Neural progenitor cell (in vitro differentiated cells): ENCODE data around the gene IQGAP1. TPM values are rescaled to one million over a fixed set of nuclear protein-coding genes. Genes with fewer than 3 reads are reported as not detected.

Experiments used
- DNase-seq: peaks from one replicate; pipeline ENCODE4 v3.0.0-alpha.2; 2016; ENCODE audit warnings: low spot score
- H2AFZ ChIP-seq: fragments of 200-600 bp; sonication (generic); replicated peaks from 2 replicates; pipeline ENCODE4 v1.6.1; 2016; ENCODE audit warnings: antibody characterized with exemption
- H3F3A ChIP-seq: fragments of 200-600 bp; sonication (generic); 2 replicates; pipeline ENCODE4 v1.6.1; 2016; ENCODE audit warnings: antibody characterized with exemption, low read depth
- H3K27ac ChIP-seq: fragments of 200-600 bp; sonication (generic); 2 replicates; pipeline ENCODE4 v1.5.1; 2016; ENCODE audit warnings: mild to moderate bottlenecking
- H3K27me3 ChIP-seq: fragments of 200-600 bp; sonication (generic); 2 replicates; pipeline ENCODE4 v1.6.1; 2016; ENCODE audit warnings: mild to moderate bottlenecking, moderate library complexity
- H3K36me3 ChIP-seq: fragments of 200-600 bp; sonication (generic); 2 replicates; pipeline ENCODE4 v1.5.1; 2016
- H3K4me1 ChIP-seq: fragments of 200-600 bp; sonication (generic); 2 replicates; pipeline ENCODE4 v1.6.1; 2016; ENCODE audit warnings: mixed run types
- H3K4me2 ChIP-seq: fragments of 200-600 bp; sonication (generic); 2 replicates; pipeline ENCODE4 v1.6.1; 2016
- H3K4me3 ChIP-seq: fragments of 200-600 bp; sonication (generic); 2 replicates; pipeline ENCODE4 v1.5.1; 2016
- H3K79me2 ChIP-seq: fragments of 200-600 bp; sonication (generic); 2 replicates; pipeline ENCODE4 v1.6.1; 2016; ENCODE audit warnings: low read depth
- H3K9ac ChIP-seq: fragments of 200-600 bp; sonication (generic); 2 replicates; pipeline ENCODE4 v1.6.1; 2016
- H3K9me3 ChIP-seq: fragments of 200-600 bp; sonication (generic); 2 replicates; pipeline ENCODE4 v1.5.1; 2016; ENCODE audit warnings: low read depth
- H4K20me1 ChIP-seq: fragments of 200-600 bp; sonication (generic); 2 replicates; pipeline ENCODE4 v1.6.1; 2016; ENCODE audit warnings: low read depth
- H3K27ac Mint-ChIP-seq: 3 replicates; pipeline ENCODE4 v1.8.0; 2021; ENCODE audit warnings: mixed read lengths
- H3K27me3 Mint-ChIP-seq: 2 replicates; pipeline ENCODE4 v1.8.0; 2022; ENCODE audit warnings: low read depth, mild to moderate bottlenecking, inconsistent platforms, moderate library complexity, mixed read lengths; ENCODE audit not compliant: insufficient read depth
- H3K36me3 Mint-ChIP-seq: 3 replicates; pipeline ENCODE4 v1.8.0; 2021; ENCODE audit warnings: mixed read lengths
- H3K4me1 Mint-ChIP-seq: 3 replicates; pipeline ENCODE4 v1.8.0; 2021; ENCODE audit warnings: mixed read lengths
- H3K4me3 Mint-ChIP-seq: 3 replicates; pipeline ENCODE4 v1.8.0; 2021; ENCODE audit warnings: mild to moderate bottlenecking, moderate library complexity, mixed read lengths
- H3K9me3 Mint-ChIP-seq: 3 replicates; pipeline ENCODE4 v1.8.0; 2020; ENCODE audit warnings: mixed read lengths
- CTCF ChIP-seq: fragments of 200-600 bp; sonication (generic); IDR thresholded peaks from 2 replicates; pipeline ENCODE4 v1.5.1; 2017; ENCODE audit warnings: antibody characterized with exemption, mild to moderate bottlenecking
- EZH2 ChIP-seq: fragments of 200-600 bp; sonication (generic); IDR thresholded peaks from 2 replicates; pipeline ENCODE4 v1.6.1; 2017; ENCODE audit warnings: antibody characterized with exemption, mild to moderate bottlenecking, moderate library complexity
- EZH2phosphoT487 ChIP-seq: fragments of 200-600 bp; sonication (generic); IDR thresholded peaks from 2 replicates; pipeline ENCODE4 v1.6.1; 2017; ENCODE audit warnings: antibody characterized with exemption
- total RNA-seq: library from RNA; depleted of rRNA; stranded (reverse); fragments of >200 nt; gene quantifications from 2 replicates; pipeline ENCODE4 v1.2.3, GENCODE V29; 2015; ENCODE audit warnings: low replicate concordance

Gene IQGAP1
- total RNA-seq, 1 donor from 2014 or later = 44.8 TPM

- TF ChIP-seq EZH2phosphoT487 = no peak
- TF ChIP-seq CTCF = no peak
- no peak for TF ChIP-seq EZH2
- DNase-seq = no peak
- Histone ChIP-seq H3K27me3 (no peaks in the 10 kb centered on the region), H3K4me1 (peaks cover 18% of the 10 kb centered on the region), H3K9ac (no peak overlapping the region), H3F3A (no peaks in the 10 kb centered on the region), H3K27ac (no peak overlapping the region), H3K4me2 (no peak overlapping the region), H3K79me2 (peaks cover 76% of the 10 kb centered on the region), H3K4me3 (no peak overlapping the region), H2AFZ (no peak overlapping the region), H4K20me1 (no peaks in the 10 kb centered on the region), H3K36me3 (no peaks in the 10 kb centered on the region), H3K9me3 (no peaks in the 10 kb centered on the region)
- Mint-ChIP-seq H3K9me3 (no peaks in the 10 kb centered on the region), H3K4me1 (peaks cover 34% of the 10 kb centered on the region), H3K36me3 (peaks cover 2% of the 10 kb centered on the region), H3K4me3 (no peak overlapping the region), H3K27ac (peak overlapping the region; percentile 95), H3K27me3 (no peaks in the 10 kb centered on the region)
Observed at GRCh38 chr15:90400005-90400758, 12.1 kb downstream of the IQGAP1 start.

GRCh38 chr15:90400759-90401314 is 12.8 kb downstream of the IQGAP1 start:
- no peaks in the 10 kb centered on the region for H3K36me3 Mint-ChIP-seq
- no peaks in the 10 kb centered on the region for H3K27me3 Mint-ChIP-seq
- Histone ChIP-seq H3K27ac (no peak overlapping the region), H3F3A (no peaks in the 10 kb centered on the region), H3K9ac (no peak overlapping the region), H3K4me3 (no peak overlapping the region), H2AFZ (no peak overlapping the region), H3K27me3 (no peaks in the 10 kb centered on the region), H3K9me3 (no peaks in the 10 kb centered on the region), H3K4me2 (no peak overlapping the region), H3K79me2 (peaks cover 76% of the 10 kb centered on the region), H4K20me1 (no peaks in the 10 kb centered on the region), H3K4me1 (peaks cover 18% of the 10 kb centered on the region), H3K36me3 (no peaks in the 10 kb centered on the region)
- peak overlapping the region; percentile 95 for H3K27ac Mint-ChIP-seq
- no peaks in the 10 kb centered on the region for H3K9me3 Mint-ChIP-seq
- peak overlapping the region; percentile 46 for H3K4me3 Mint-ChIP-seq
- DNase-seq = peak; percentile 57
- TF ChIP-seq EZH2 (no peak), CTCF (no peak), EZH2phosphoT487 (no peak)
- H3K4me1 Mint-ChIP-seq = peaks cover 34% of the 10 kb centered on the region

GRCh38 chr15:90401495-90401894 is 13.5 kb downstream of the IQGAP1 start:
- peak overlapping the region; percentile 46 for H3K4me3 Mint-ChIP-seq
- H3K79me2 ChIP-seq = peaks cover 76% of the 10 kb centered on the region
- no peaks in the 10 kb centered on the region for H3K36me3 ChIP-seq
- no peaks in the 10 kb centered on the region for H3K27me3 ChIP-seq
- DNase-seq = no peak
- no peaks in the 10 kb centered on the region for H3F3A ChIP-seq
- no peak overlapping the region for H3K9ac ChIP-seq
- H3K4me1 Mint-ChIP-seq = peaks cover 34% of the 10 kb centered on the region
- H4K20me1 ChIP-seq = no peaks in the 10 kb centered on the region
- H3K9me3 Mint-ChIP-seq = no peaks in the 10 kb centered on the region
- no peaks in the 10 kb centered on the region for H3K9me3 ChIP-seq
- TF ChIP-seq CTCF (no peak), EZH2 (no peak), EZH2phosphoT487 (no peak)
- H3K27me3 Mint-ChIP-seq = no peaks in the 10 kb centered on the region
- peaks cover 18% of the 10 kb centered on the region for H3K4me1 ChIP-seq
- peak overlapping the region; percentile 95 for H3K27ac Mint-ChIP-seq
- H3K27ac ChIP-seq = no peak overlapping the region
- peaks cover 1% of the 10 kb centered on the region for H3K36me3 Mint-ChIP-seq
- no peak overlapping the region for H3K4me2 ChIP-seq
- no peak overlapping the region for H2AFZ ChIP-seq
- no peak overlapping the region for H3K4me3 ChIP-seq
